ENCODE results near the gene ADCY7. TPM values are rescaled to one million over a fixed set of nuclear protein-coding genes. Genes with fewer than 3 reads are reported as not detected.

ADCY7 gene
- total and polyA plus RNA-seq, 2 of the 4 experiments (the other 2 are of a cell fraction) = 15.2 to 17.1 TPM

DNA sequence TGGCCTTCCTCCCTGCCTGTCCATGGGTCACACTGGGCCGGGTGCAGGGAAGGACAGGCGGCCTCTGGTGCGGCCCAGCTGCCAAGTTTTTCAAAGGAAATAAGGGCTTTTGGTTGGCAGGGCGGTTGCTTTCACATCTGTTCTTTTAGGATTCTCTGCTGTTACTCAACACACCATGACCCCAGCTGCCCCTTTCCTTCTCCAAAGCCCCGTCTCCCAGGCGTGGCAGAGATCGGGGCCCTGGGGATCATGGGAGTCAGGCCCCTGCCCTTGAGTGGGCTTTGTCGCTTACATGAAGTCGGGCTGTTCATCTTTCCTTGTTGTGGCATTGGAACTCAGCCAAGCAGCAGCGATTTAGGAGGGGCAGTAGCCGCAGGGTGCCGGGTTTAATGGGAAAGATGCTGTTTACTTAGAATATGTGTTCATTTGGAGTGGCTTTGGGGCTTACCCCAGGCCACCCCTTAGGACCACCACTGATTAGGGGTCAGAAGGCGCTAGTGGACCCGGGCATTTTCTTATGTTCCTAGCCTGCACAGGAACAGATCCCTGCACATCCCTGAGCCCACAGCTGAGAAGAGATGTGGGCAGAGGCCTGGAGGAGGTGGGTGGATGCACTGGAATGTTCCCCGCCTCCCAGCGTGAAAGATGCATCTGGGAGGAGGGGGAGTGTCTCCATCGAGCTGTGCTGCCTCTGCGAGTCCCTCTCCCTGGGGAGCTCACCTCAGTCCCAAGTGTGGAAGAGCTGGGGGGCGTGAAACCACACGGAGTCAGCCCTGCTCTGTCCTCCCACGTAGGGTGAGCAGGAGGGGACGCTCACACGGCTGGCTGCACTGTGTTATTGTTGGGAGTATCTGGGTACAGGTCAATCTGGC lies 6.8 kb upstream of the ADCY7 start (continued):
- TF ChIP-seq RAD21 (IDR thresholded peaks at IDR 0.05; ENCODE audit: low read length) (no peak), POLR2A (IDR thresholded peaks at IDR 0.05; ENCODE audit: low read depth, low read length) (no peak)

GRCh38 chr16:50260206-50261159 lies 5.9 kb upstream of the ADCY7 start:
- H2AK9ac ChIP-seq (replicated peaks; ENCODE audit: low read depth, low read length, poor library complexity) = no peak overlapping the region
- in situ Hi-C loops (cut with MboI; ENCODE audit: low sequenced_read_pairs) = no loop called here
- H3K27ac ChIP-seq (ENCODE audit: insufficient read depth, low read length) = no peak overlapping the region
- H3K9me1 ChIP-seq (ENCODE audit: insufficient read depth, low read length) = peaks cover 3% of the 10 kb centered on the region; the same call in 1 of the 2 replicates
- H3K56ac ChIP-seq (ENCODE audit: extremely low read depth, insufficient read depth, low read length) = no peak overlapping the region
- no peak overlapping the region for H2AK5ac ChIP-seq (ENCODE audit: low read depth, low read length)
- H3K9me3 ChIP-seq (ENCODE audit: control insufficient read depth, insufficient read depth, low read length) = peaks cover 4% of the 10 kb centered on the region
- BruUV-seq (replicated peaks) = no TSS peak
- ChIA-PET POLR2A (ENCODE audit: unreplicated experiment) (no interaction called here), CTCF (no interaction called here)
- no peak overlapping the region for H2BK15ac ChIP-seq (ENCODE audit: low read depth, low read length)
- peaks cover 7% of the 10 kb centered on the region for H3K4me1 ChIP-seq (ENCODE audit: control insufficient read depth, insufficient read depth, low read length)
- 95% methylated on average over 4 of the region's 9 CpGs; no CpG with 5 or more reads in 1 of the 2 experiments for WGBS, 2 experiments (ENCODE audit: extremely low coverage in 2 of 2, insufficient read length in 1 of 2)
- intact Hi-C loops (cut with micrococcal nuclease) = no loop called here
- DNase-seq (no peak), ATAC-seq (ENCODE audit: low read depth) (no peak)
- H3K14ac ChIP-seq (replicated peaks; ENCODE audit: low read depth, low read length) = no peak overlapping the region; the same call in 1 of the 2 replicates
- no peak overlapping the region for H3K4ac ChIP-seq (ENCODE audit: low read depth, low read length)
- H3K36me3 ChIP-seq (ENCODE audit: control insufficient read depth, insufficient read depth, low read length) = no peaks in the 10 kb centered on the region
- H3K79me1 ChIP-seq (ENCODE audit: low read depth in 1 of 2, low read length in 2 of 2) = peaks cover 0 to under 1% of the 10 kb centered on the region in 2 experiments; a peak in 1 of 4 replicates
- H4K8ac ChIP-seq (ENCODE audit: low read depth in 2 of 2, low read length in 2 of 2) = no peak overlapping the region
- no peak overlapping the region for H2BK5ac ChIP-seq (ENCODE audit: low read depth, low read length, poor library complexity, severe bottlenecking)
- no peak overlapping the region for H3K4me2 ChIP-seq (ENCODE audit: low read depth, low read length)
- no peak overlapping the region for H2BK120ac ChIP-seq (ENCODE audit: low read depth, low read length)
- H3K27me3 ChIP-seq (ENCODE audit: control insufficient read depth, insufficient read depth, low read length) = peaks cover 10% of the 10 kb centered on the region
- no peak overlapping the region for H3K9ac ChIP-seq (ENCODE audit: low read depth, low read length)
- no peak overlapping the region for H3K18ac ChIP-seq (ENCODE audit: low read depth, low read length)
- H3K23ac ChIP-seq (ENCODE audit: low read depth, low read length) = no peak overlapping the region
- no peak overlapping the region for H4K91ac ChIP-seq (ENCODE audit: insufficient read depth, low read depth, low read length)
- H4K20me1 ChIP-seq (ENCODE audit: insufficient read depth, low read length) = no peaks in the 10 kb centered on the region
- no peak overlapping the region for H3K4me3 ChIP-seq (ENCODE audit: insufficient read depth, low read depth, low read length)
- H4K5ac ChIP-seq (ENCODE audit: low read depth, low read length) = no peak overlapping the region
- dilution Hi-C loops (cut with HindIII; ENCODE audit: low sequenced_read_pairs, unreplicated experiment) = no loop called here
- no peak overlapping the region; the same call in 1 of the 2 replicates for H2BK20ac ChIP-seq (ENCODE audit: low read depth, low read length)
- no peak overlapping the region for H2AFZ ChIP-seq (replicated peaks; ENCODE audit: low read length, poor library complexity)
- TF ChIP-seq, protein P1, sequence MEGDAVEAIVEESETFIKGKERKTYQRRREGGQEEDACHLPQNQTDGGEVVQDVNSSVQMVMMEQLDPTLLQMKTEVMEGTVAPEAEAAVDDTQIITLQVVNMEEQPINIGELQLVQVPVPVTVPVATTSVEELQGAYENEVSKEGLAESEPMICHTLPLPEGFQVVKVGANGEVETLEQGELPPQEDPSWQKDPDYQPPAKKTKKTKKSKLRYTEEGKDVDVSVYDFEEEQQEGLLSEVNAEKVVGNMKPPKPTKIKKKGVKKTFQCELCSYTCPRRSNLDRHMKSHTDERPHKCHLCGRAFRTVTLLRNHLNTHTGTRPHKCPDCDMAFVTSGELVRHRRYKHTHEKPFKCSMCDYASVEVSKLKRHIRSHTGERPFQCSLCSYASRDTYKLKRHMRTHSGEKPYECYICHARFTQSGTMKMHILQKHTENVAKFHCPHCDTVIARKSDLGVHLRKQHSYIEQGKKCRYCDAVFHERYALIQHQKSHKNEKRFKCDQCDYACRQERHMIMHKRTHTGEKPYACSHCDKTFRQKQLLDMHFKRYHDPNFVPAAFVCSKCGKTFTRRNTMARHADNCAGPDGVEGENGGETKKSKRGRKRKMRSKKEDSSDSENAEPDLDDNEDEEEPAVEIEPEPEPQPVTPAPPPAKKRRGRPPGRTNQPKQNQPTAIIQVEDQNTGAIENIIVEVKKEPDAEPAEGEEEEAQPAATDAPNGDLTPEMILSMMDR (conservative IDR thresholded peaks at IDR 0.05; ENCODE audit: low read depth, low read length) = no peak
- TF ChIP-seq RCOR1 (IDR thresholded peaks at IDR 0.05; ENCODE audit: insufficient replicate concordance, low read length) (no peak), POLR2A (IDR thresholded peaks at IDR 0.05; ENCODE audit: low read depth, low read length) (no peak), RFX5 (IDR thresholded peaks at IDR 0.05; ENCODE audit: low read depth, low read length) (no peak), CEBPB (IDR thresholded peaks at IDR 0.05; ENCODE audit: low read depth, low read length) (no peak), CHD1 (IDR thresholded peaks at IDR 0.05; ENCODE audit: low read depth, low read length) (no peak), ELK1 (IDR thresholded peaks at IDR 0.05; ENCODE audit: borderline replicate concordance, low read depth, low read length) (no peak), FOS (IDR thresholded peaks at IDR 0.05; ENCODE audit: low read depth, low read length) (no peak)
- TF ChIP-seq, protein P2, sequence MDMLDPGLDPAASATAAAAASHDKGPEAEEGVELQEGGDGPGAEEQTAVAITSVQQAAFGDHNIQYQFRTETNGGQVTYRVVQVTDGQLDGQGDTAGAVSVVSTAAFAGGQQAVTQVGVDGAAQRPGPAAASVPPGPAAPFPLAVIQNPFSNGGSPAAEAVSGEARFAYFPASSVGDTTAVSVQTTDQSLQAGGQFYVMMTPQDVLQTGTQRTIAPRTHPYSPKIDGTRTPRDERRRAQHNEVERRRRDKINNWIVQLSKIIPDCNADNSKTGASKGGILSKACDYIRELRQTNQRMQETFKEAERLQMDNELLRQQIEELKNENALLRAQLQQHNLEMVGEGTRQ (IDR thresholded peaks at IDR 0.05; ENCODE audit: low read depth, low read length) = no peak

Data from IMR-90 (cell line).